ENCODE data around the gene B3GLCT. TPM values are rescaled to one million over a fixed set of nuclear protein-coding genes. Genes with fewer than 3 reads are reported as not detected.

Gene B3GLCT
- total RNA-seq, 1 experiment from 2014 or later = 3.9 TPM

DNA sequence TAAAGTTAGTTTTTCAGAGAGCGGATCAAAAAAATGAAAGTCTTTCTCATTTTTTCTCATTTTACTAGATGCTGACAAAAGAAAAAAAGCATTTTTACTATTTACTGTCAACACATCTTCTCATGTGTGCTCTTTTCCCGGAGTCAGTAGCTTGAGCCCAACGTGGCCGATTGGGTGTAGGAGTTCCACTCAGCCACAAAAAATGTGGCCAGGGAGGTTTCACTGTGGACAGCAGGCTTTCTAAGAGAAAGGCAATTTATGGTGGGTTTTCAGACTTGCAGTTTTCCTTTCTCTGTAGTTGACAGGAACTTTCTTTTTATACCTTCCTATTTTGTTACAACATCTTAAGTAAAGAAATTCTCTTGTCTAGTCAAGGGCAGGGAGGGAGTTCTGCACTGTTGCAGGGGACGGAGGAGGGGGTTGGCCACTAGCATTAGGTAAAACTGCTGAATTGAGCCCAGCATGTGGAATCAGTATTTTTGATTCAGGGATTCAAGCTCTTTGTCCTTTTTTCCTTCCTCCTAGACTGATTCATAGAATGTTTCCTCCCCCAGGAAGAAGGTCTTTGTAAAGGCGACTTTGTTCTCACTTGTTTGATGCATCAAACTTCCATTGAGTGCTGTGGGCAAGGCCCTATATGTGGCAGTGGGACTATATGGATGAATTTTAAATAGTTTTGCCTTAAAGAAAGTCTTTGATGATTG, 123.1 kb downstream of the B3GLCT start:
- no peaks in the 10 kb centered on the region for H4K20me1 ChIP-seq (ENCODE audit: insufficient read depth)
- no peak overlapping the region for H3K9ac ChIP-seq (ENCODE audit: low read length)
- no peaks in the 10 kb centered on the region for H3K79me2 ChIP-seq (ENCODE audit: insufficient read depth, low read length)
- intact Hi-C loops (cut with micrococcal nuclease) = no loop called here
- CTCF ChIA-PET = no interaction called here
- RAD21 ChIA-PET (ENCODE audit: low non-redundant PET in 1 of 2, low total read pairs in 2 of 2, uncharacterized antibody in 2 of 2, unreplicated experiment in 2 of 2) = no interaction called here
- H3K4me1 ChIP-seq (ENCODE audit: control insufficient read depth in 1 of 2, insufficient read depth in 2 of 2, low read length in 2 of 2) = no peaks in the 10 kb centered on the region
- H3K27ac ChIP-seq (ENCODE audit: low read depth, low read length) = no peak overlapping the region
- DNase-seq (ENCODE audit: low read depth, low spot score) = no peak
- no peak overlapping the region for H3K4me3 ChIP-seq (replicated peaks in 1 of 2; ENCODE audit: low read depth in 1 of 2, low read length in 2 of 2)
- no peak overlapping the region for H3K4me2 ChIP-seq (ENCODE audit: low read length)
- H2AFZ ChIP-seq (ENCODE audit: low read depth, low read length, poor library complexity, severe bottlenecking) = no peak overlapping the region
- no peaks in the 10 kb centered on the region for H3K9me2 ChIP-seq (ENCODE audit: insufficient read depth)
- H3K27me3 ChIP-seq (ENCODE audit: insufficient read depth, low read length) = no peaks in the 10 kb centered on the region
- no peaks in the 10 kb centered on the region for H3K36me3 ChIP-seq (ENCODE audit: control insufficient read depth in 1 of 2, insufficient read depth in 2 of 2, low read length in 2 of 2)
- ATAC-seq = no peak
- TF ChIP-seq EZH2phosphoT487 (IDR thresholded peaks at IDR 0.05; ENCODE audit: borderline replicate concordance) (no peak), YY1 (IDR thresholded peaks at IDR 0.05; ENCODE audit: extremely low read depth, insufficient replicate concordance, low read depth, low read length) (no peak), ZFX (IDR thresholded peaks at IDR 0.05) (no peak), SIN3A (IDR thresholded peaks at IDR 0.05; ENCODE audit: low read depth) (no peak), TCF7L2 (IDR thresholded peaks at IDR 0.05; ENCODE audit: borderline replicate concordance, extremely low read depth, insufficient read depth, insufficient read length) (no peak), RAD21 (IDR thresholded peaks at IDR 0.05; ENCODE audit: low read depth) (no peak), JUND (IDR thresholded peaks at IDR 0.05) (no peak), SP1 (IDR thresholded peaks at IDR 0.05; ENCODE audit: low read depth) (no peak), EGR1 (IDR thresholded peaks at IDR 0.05; ENCODE audit: low read depth) (no peak), ELF1 (IDR thresholded peaks at IDR 0.05; ENCODE audit: borderline replicate concordance, low read depth) (no peak), POLR2AphosphoS5 (IDR thresholded peaks at IDR 0.05; ENCODE audit: low read depth, low read length) (no peak), CEBPB (IDR thresholded peaks at IDR 0.05; ENCODE audit: low read depth) (no peak), CBX3 (IDR thresholded peaks at IDR 0.05; ENCODE audit: low read depth) (no peak), EZH2 (IDR thresholded peaks at IDR 0.05) (no peak)
- TF ChIP-seq, protein P1, sequence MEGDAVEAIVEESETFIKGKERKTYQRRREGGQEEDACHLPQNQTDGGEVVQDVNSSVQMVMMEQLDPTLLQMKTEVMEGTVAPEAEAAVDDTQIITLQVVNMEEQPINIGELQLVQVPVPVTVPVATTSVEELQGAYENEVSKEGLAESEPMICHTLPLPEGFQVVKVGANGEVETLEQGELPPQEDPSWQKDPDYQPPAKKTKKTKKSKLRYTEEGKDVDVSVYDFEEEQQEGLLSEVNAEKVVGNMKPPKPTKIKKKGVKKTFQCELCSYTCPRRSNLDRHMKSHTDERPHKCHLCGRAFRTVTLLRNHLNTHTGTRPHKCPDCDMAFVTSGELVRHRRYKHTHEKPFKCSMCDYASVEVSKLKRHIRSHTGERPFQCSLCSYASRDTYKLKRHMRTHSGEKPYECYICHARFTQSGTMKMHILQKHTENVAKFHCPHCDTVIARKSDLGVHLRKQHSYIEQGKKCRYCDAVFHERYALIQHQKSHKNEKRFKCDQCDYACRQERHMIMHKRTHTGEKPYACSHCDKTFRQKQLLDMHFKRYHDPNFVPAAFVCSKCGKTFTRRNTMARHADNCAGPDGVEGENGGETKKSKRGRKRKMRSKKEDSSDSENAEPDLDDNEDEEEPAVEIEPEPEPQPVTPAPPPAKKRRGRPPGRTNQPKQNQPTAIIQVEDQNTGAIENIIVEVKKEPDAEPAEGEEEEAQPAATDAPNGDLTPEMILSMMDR (IDR thresholded peaks at IDR 0.05 in 2 of 3, conservative IDR thresholded peaks at IDR 0.05 in 1 of 3; ENCODE audit: borderline replicate concordance in 1 of 3, insufficient read depth in 1 of 3, low read depth in 2 of 3, low read length in 2 of 3) = no peak
- no peaks in the 10 kb centered on the region for H3K9me3 ChIP-seq (ENCODE audit: control insufficient read depth in 1 of 2, insufficient read depth in 1 of 2, low read depth in 1 of 2, low read length in 2 of 2)
- BruUV-seq (replicated peaks) = no TSS peak
- POLR2A ChIA-PET = no interaction called here

Data from HCT116 (cell line).